ENCODE results near the gene RUNX1.

Gene RUNX1

GRCh38 chr21:34989337-34990151, 59.6 kb downstream of the RUNX1 start:
- H3K27ac Mint-ChIP-seq, result peak overlapping the region; percentile 88
- H3K9me3 Mint-ChIP-seq, result no peaks in the 10 kb centered on the region
- no peaks in the 10 kb centered on the region for H3K27me3 Mint-ChIP-seq
- peaks cover 13% of the 10 kb centered on the region for H3K4me1 Mint-ChIP-seq (ENCODE audit: low read depth)
- H3K4me3 Mint-ChIP-seq, result peak overlapping the region; percentile 30
- peaks cover 7% of the 10 kb centered on the region for H3K36me3 Mint-ChIP-seq (ENCODE audit: low read depth)

DNA sequence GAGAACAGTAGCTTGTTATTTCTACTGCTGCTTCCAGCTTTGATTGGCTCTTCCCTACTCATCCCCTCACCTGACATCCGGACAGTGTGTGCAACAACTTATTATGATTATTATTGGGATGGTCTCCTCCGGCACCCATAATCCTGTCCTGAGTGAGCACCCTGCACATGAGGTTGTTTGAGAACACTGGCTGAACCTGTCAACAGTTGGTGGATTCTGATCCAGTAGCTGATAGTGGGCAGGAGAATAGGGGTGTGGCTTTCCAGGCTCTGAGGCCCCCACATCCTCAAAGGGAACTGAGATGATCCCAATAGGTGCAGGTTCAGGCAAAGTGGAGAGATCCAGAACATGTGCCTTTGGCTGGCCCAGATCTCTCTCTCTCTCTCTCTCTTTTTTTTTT, 60.5 kb downstream of the RUNX1 start:
- peak overlapping the region; percentile 79 for H3K27ac Mint-ChIP-seq
- peak overlapping the region; percentile 42 for H3K4me3 Mint-ChIP-seq
- peaks cover 7% of the 10 kb centered on the region for H3K36me3 Mint-ChIP-seq (ENCODE audit: low read depth)
- H3K27me3 Mint-ChIP-seq, result no peaks in the 10 kb centered on the region
- peaks cover 20% of the 10 kb centered on the region for H3K4me1 Mint-ChIP-seq (ENCODE audit: low read depth)
- no peaks in the 10 kb centered on the region for H3K9me3 Mint-ChIP-seq

- Mint-ChIP-seq H3K4me3 (peak overlapping the region; percentile 79), H3K4me1 (ENCODE audit: low read depth) (peaks cover 25% of the 10 kb centered on the region), H3K27ac (peak overlapping the region; percentile 97), H3K36me3 (ENCODE audit: low read depth) (peaks cover 7% of the 10 kb centered on the region), H3K27me3 (no peaks in the 10 kb centered on the region), H3K9me3 (no peaks in the 10 kb centered on the region)
Observed at GRCh38 chr21:34988139-34988538, 61.0 kb downstream of the RUNX1 start.

DNA sequence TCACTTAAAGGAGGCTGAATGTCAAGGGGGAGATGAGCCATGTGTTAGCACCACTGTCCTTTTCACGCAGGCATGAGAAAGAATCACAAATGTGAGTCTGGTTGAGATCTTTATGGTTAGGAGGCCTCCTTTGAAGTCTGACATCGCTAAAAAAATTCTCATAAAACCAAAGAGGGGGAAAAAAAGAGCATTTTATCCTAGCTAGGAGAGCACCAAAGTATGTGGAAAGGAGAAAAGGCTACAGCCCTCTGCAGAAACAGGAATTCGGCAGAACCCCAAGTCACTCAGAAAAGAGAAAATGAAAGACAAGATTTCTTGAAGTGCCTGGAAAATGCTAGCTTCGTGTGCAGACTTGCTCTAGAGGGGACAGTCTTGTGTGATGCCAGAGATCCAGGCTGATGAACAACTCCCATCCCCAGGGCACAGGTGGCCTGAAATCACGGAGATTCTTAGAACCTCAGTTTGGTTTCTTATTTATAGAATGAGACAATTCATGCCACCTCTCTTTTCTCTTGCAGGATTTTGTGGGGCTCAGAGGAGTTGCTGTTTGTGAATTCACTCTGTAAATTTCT, 61.5 kb downstream of the RUNX1 start:
- H3K36me3 Mint-ChIP-seq (ENCODE audit: low read depth), result peaks cover 7% of the 10 kb centered on the region
- no peaks in the 10 kb centered on the region for H3K27me3 Mint-ChIP-seq
- H3K9me3 Mint-ChIP-seq, result no peaks in the 10 kb centered on the region
- H3K27ac Mint-ChIP-seq, result peak overlapping the region; percentile 97
- peak overlapping the region; percentile 79 for H3K4me3 Mint-ChIP-seq
- H3K4me1 Mint-ChIP-seq (ENCODE audit: low read depth), result peaks cover 31% of the 10 kb centered on the region

DNA sequence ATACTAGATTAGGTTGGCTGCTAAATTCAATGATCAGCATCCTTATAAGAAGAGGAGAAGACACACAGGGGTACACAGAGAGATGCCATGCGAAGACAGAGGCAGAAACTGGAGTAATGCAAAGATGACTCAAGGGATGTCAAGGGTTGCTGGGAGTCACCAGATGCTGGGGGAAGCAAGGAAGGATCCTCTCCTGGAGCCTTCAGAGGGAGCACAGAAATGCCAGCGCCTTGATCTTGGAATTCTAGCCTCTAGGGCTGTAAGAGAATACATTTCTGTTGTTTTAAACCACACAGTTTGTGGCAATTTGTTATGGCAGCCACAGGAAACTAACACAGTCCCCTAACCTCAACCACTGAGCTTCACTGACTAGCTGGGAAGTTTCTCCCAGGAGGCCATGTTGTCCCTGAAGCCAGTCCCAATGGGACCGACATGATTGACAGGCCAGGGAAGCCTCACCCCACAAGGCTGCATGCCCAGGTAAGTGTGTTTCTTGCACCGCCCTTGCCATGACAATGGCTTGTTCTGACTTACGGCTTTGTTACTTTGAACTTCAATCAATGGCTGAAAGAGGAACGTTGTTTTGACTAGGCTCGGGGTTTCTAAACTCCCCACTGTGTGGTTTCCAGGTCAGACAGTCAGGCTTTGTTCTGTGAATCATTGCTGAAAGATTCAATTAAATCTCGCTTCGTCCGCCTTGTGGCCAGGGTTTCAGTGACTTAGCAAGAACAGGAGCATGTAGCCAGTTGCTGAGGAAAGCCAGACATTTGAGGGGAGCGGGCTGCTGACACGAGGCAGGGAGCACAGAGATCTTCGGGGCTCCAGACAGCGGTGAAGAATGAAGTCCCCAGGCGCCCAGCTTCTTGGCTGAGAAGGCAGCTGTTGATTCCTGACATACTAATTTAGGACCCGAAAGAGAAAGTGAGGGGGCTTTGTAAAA, 62.3 kb downstream of the RUNX1 start:
- Mint-ChIP-seq H3K9me3 (no peaks in the 10 kb centered on the region), H3K27ac (peak overlapping the region; percentile 97), H3K27me3 (no peaks in the 10 kb centered on the region), H3K4me1 (ENCODE audit: low read depth) (peaks cover 38% of the 10 kb centered on the region), H3K4me3 (peak overlapping the region; percentile 79), H3K36me3 (ENCODE audit: low read depth) (peaks cover 9% of the 10 kb centered on the region)

GRCh38 chr21:34984356-34985058, 64.6 kb downstream of the RUNX1 start:
- Mint-ChIP-seq H3K4me3 (peak overlapping the region; percentile 75), H3K9me3 (no peaks in the 10 kb centered on the region), H3K27me3 (no peaks in the 10 kb centered on the region), H3K4me1 (ENCODE audit: low read depth) (peaks cover 62% of the 10 kb centered on the region), H3K36me3 (ENCODE audit: low read depth) (peaks cover 7% of the 10 kb centered on the region), H3K27ac (peak overlapping the region; percentile 99)

DNA sequence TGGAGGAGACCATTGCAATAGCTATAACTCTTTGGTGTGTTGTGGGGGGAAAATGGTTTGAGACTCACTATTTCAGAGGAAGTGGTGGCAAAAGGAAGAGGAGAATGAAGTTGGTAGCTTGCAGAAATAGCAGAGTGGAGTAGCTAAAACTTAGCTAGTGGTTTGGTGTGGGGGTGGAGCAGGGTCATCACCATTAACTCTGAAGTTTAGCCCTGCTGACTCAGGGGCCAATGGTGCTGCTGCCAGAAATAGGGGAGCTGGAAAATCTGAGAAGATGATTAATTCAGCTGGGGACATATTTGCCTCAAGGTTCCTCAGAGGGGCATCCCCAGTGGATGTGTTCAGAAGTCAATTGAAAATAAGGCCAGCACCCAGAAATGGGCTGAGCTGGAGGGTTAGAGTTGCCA, 65.4 kb downstream of the RUNX1 start:
- Mint-ChIP-seq H3K27ac (peak overlapping the region; percentile 99), H3K27me3 (no peaks in the 10 kb centered on the region), H3K36me3 (ENCODE audit: low read depth) (peaks cover 7% of the 10 kb centered on the region), H3K4me3 (peak overlapping the region; percentile 75), H3K9me3 (no peaks in the 10 kb centered on the region), H3K4me1 (ENCODE audit: low read depth) (peaks cover 70% of the 10 kb centered on the region)

GRCh38 chr21:34981791-34982190, 67.3 kb downstream of the RUNX1 start:
- Mint-ChIP-seq H3K27ac (peak overlapping the region; percentile 87), H3K36me3 (ENCODE audit: low read depth) (peaks cover 13% of the 10 kb centered on the region), H3K27me3 (no peaks in the 10 kb centered on the region), H3K9me3 (no peaks in the 10 kb centered on the region), H3K4me3 (no peak overlapping the region), H3K4me1 (ENCODE audit: low read depth) (peaks cover 78% of the 10 kb centered on the region)

GRCh38 chr21:34980423-34981115, 68.5 kb downstream of the RUNX1 start:
- peaks cover 86% of the 10 kb centered on the region for H3K4me1 Mint-ChIP-seq (ENCODE audit: low read depth)
- H3K9me3 Mint-ChIP-seq, result no peaks in the 10 kb centered on the region
- H3K4me3 Mint-ChIP-seq, result no peak overlapping the region
- H3K27ac Mint-ChIP-seq, result no peak overlapping the region
- H3K27me3 Mint-ChIP-seq, result no peaks in the 10 kb centered on the region
- H3K36me3 Mint-ChIP-seq (ENCODE audit: low read depth), result peaks cover 16% of the 10 kb centered on the region

DNA sequence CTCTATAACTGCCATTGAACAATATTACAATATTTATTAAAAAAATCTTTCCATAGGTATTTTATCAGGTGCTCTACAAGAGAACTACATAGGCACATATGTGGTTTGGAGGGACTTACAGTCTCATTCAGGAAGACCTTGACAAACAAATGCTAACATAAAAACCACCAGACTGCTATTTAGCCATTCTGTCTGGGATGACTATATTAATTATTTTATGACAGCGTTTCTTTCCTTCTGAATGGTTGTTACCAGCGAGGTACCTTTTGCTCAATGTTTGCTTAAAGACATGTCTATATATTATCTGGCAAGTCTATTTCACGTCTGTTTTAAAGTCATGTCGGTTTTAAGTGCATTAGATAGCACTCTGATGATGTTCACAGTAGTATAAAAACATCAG, 69.7 kb downstream of the RUNX1 start:
- Mint-ChIP-seq H3K36me3 (ENCODE audit: low read depth) (peaks cover 17% of the 10 kb centered on the region), H3K4me1 (ENCODE audit: low read depth) (peaks cover 86% of the 10 kb centered on the region)

GRCh38 chr21:34977333-34977732, 71.8 kb downstream of the RUNX1 start:
- H3K9me3 Mint-ChIP-seq, result no peaks in the 10 kb centered on the region

More for the DNA sequence above, 69.7 kb downstream of the RUNX1 start:
- Mint-ChIP-seq H3K27ac (no peak overlapping the region), H3K27me3 (no peaks in the 10 kb centered on the region), H3K4me3 (no peak overlapping the region), H3K9me3 (no peaks in the 10 kb centered on the region)

DNA sequence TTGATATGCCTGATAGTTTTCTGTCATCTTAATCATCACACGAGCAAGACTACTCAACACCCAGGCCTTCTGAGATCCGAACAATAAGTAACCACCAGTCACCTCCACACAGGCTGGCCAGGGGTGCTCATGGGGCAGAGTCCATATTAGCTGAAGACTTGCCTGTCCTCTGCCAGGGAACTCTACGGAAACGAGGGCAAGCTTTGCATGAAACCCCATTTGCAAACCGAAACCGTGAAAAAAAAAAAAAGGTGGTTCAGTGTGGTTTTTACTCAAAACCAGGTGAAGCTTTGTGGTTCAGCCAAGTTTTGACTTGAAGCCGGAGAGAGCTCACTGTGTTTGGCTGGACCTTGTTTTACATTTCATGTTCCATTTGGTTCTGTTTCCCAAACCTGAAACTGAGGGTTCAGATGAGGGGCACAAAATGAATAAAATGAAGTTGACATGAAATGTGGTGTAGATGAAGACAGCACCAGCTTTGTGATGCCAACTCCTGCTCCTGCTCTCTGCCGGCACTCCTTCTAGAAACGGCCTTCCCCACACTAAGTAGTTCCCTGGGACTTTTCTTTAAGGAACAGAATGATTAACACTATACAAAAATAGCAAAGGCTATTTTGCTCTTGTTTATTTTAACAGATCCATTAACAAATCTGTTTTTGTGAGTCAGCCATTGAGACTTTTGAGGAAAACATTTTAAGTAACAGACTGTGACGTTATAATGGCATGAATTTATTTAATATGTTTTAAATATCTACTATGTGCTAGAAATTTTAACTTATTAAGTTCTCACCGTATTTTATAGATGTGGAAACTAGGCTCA, 74.7 kb downstream of the RUNX1 start:
- Mint-ChIP-seq H3K4me3 (peak overlapping the region; percentile 77), H3K27me3 (peaks cover 3% of the 10 kb centered on the region), H3K9me3 (no peaks in the 10 kb centered on the region), H3K36me3 (ENCODE audit: low read depth) (peaks cover 18% of the 10 kb centered on the region), H3K4me1 (ENCODE audit: low read depth) (peaks cover 82% of the 10 kb centered on the region), H3K27ac (peak overlapping the region; percentile 90)

More at GRCh38 chr21:34977333-34977732, 71.8 kb downstream of the RUNX1 start:
- Mint-ChIP-seq H3K4me3 (no peak overlapping the region), H3K27me3 (peaks cover 1% of the 10 kb centered on the region), H3K27ac (no peak overlapping the region), H3K36me3 (ENCODE audit: low read depth) (peaks cover 17% of the 10 kb centered on the region), H3K4me1 (ENCODE audit: low read depth) (peaks cover 86% of the 10 kb centered on the region)

GRCh38 chr21:34973685-34974084, 75.4 kb downstream of the RUNX1 start:
- H3K27me3 Mint-ChIP-seq, result peaks cover 3% of the 10 kb centered on the region
- peaks cover 18% of the 10 kb centered on the region for H3K36me3 Mint-ChIP-seq (ENCODE audit: low read depth)
- H3K27ac Mint-ChIP-seq, result peak overlapping the region; percentile 90
- H3K9me3 Mint-ChIP-seq, result no peaks in the 10 kb centered on the region
- H3K4me1 Mint-ChIP-seq (ENCODE audit: low read depth), result peaks cover 82% of the 10 kb centered on the region
- H3K4me3 Mint-ChIP-seq, result peak overlapping the region; percentile 77

All from stimulated activated naive CD8-positive, alpha-beta T cell treated with anti-CD3 and anti-CD28 coated beads, Interleukin-15, Interleukin-2, amounts not matched to agents 100 ng/mL and 50 ng/mL, for 24 hours (primary cell).